GM23338 (cell line): ENCODE measurements around the gene NECAB3. TPM values are rescaled to one million over a fixed set of nuclear protein-coding genes. Genes with fewer than 3 reads are reported as not detected.

Experiments
- ATAC-seq: fragments of 200-7000 bp; cut with Tn5 transposase; 3 replicates; pipeline ENCODE4 v1.9.1; 2020
- DNase-seq: peaks from one replicate; pipeline ENCODE4 v3.0.0-alpha.2; 2015; ENCODE audit warnings: low spot score
- H2AFZ ChIP-seq: fragments of 200-600 bp; sonication (generic); 2 replicates; pipeline ENCODE4 v1.8.0; 2016; ENCODE audit warnings: antibody characterized with exemption, mild to moderate bottlenecking, moderate library complexity
- H3F3A ChIP-seq: fragments of 200-600 bp; sonication (generic); replicated peaks from 2 replicates; pipeline ENCODE4 v1.8.0; 2017; ENCODE audit warnings: antibody characterized with exemption, mixed run types, low read depth
- H3K27ac ChIP-seq: fragments of 200-600 bp; sonication (generic); 2 replicates; pipeline ENCODE4 v1.6.1; 2016; ENCODE audit warnings: low read depth
- H3K27me3 ChIP-seq: fragments of 200-600 bp; sonication (generic); 2 replicates; pipeline ENCODE4 v1.8.0; 2016; ENCODE audit warnings: mild to moderate bottlenecking, mixed run types, moderate library complexity; ENCODE audit not compliant: insufficient read depth
- H3K36me3 ChIP-seq: fragments of 200-600 bp; sonication (generic); 2 replicates; pipeline ENCODE4 v1.8.0; 2016; ENCODE audit warnings: mild to moderate bottlenecking; ENCODE audit not compliant: insufficient read depth
- H3K4me1 ChIP-seq: fragments of 200-600 bp; sonication (generic); 2 replicates; pipeline ENCODE4 v1.8.0; 2016; ENCODE audit warnings: mild to moderate bottlenecking, moderate library complexity; ENCODE audit not compliant: insufficient read depth
- H3K4me2 ChIP-seq: fragments of 200-600 bp; sonication (generic); 2 replicates; pipeline ENCODE4 v1.7.1; 2017; ENCODE audit warnings: mixed run types
- H3K4me3 ChIP-seq: fragments of 200-600 bp; sonication (generic); 2 replicates; pipeline ENCODE4 v1.6.1; 2016; ENCODE audit warnings: mixed run types
- H3K79me2 ChIP-seq: fragments of 200-600 bp; sonication (generic); replicated peaks from 2 replicates; pipeline ENCODE4 v1.8.0; 2017; ENCODE audit warnings: mild to moderate bottlenecking; ENCODE audit not compliant: insufficient read depth
- H3K9me2 ChIP-seq: fragments of 200-600 bp; sonication (generic); 2 replicates; pipeline ENCODE4 v1.8.0; 2017; ENCODE audit not compliant: insufficient read depth
- H4K20me1 ChIP-seq: fragments of 200-600 bp; sonication (generic); replicated peaks from 2 replicates; pipeline ENCODE4 v1.8.0; 2017; ENCODE audit warnings: mild to moderate bottlenecking; ENCODE audit not compliant: insufficient read depth
- H3K27ac Mint-ChIP-seq: 2 replicates; pipeline ENCODE4 v1.8.0; 2020; ENCODE audit warnings: inconsistent platforms, mild to moderate bottlenecking, moderate library complexity, mixed read lengths
- H3K27me3 Mint-ChIP-seq: 3 replicates; pipeline ENCODE4 v1.8.0; 2022; ENCODE audit warnings: low read depth, mild to moderate bottlenecking, moderate library complexity, mixed read lengths, inconsistent platforms; ENCODE audit not compliant: insufficient read depth, poor library complexity
- H3K36me3 Mint-ChIP-seq: 3 replicates; pipeline ENCODE4 v1.8.0; 2021; ENCODE audit warnings: low read depth, mild to moderate bottlenecking, inconsistent platforms, moderate library complexity, mixed read lengths
- H3K4me1 Mint-ChIP-seq: 3 replicates; pipeline ENCODE4 v1.8.0; 2020; ENCODE audit warnings: mild to moderate bottlenecking, inconsistent platforms, mixed read lengths
- H3K4me3 Mint-ChIP-seq: 3 replicates; pipeline ENCODE4 v1.8.0; 2021; ENCODE audit warnings: moderate library complexity, mild to moderate bottlenecking, inconsistent platforms, mixed read lengths
- H3K9me3 Mint-ChIP-seq: 3 replicates; pipeline ENCODE4 v1.8.0; 2020; ENCODE audit warnings: moderate library complexity, mild to moderate bottlenecking, inconsistent platforms, mixed read lengths
- CREB1 ChIP-seq: fragments of 250-450 bp; sonication (Bioruptor Pico); IDR thresholded peaks from 2 replicates; pipeline ENCODE4 v1.5.0; 2020; ENCODE audit warnings: low read depth, mild to moderate bottlenecking, moderate library complexity
- CTCF ChIP-seq, 2 experiments: fragments of 200-600 bp in 1 of 2; sonication (generic) in 1 of 2; conservative IDR thresholded peaks; 2 replicates each; pipeline versions ENCODE4 v1.5.1 to v1.6.1; 2016 to 2017; ENCODE audit warnings: antibody characterized with exemption in 2 of 2, low read depth in 2 of 2, mild to moderate bottlenecking in 2 of 2, moderate library complexity in 1 of 2
- ETS1 ChIP-seq: IDR thresholded peaks from 2 replicates; pipeline ENCODE4 v1.6.1; 2016; ENCODE audit warnings: antibody characterized with exemption
- EZH2 ChIP-seq: fragments of 200-600 bp; sonication (generic); IDR thresholded peaks from one replicate; pipeline ENCODE4 v1.8.0; 2017; ENCODE audit warnings: antibody characterized with exemption, mild to moderate bottlenecking, low read depth; ENCODE audit not compliant: unreplicated experiment
- EZH2phosphoT487 ChIP-seq: fragments of 200-600 bp; sonication (generic); IDR thresholded peaks from one replicate; pipeline ENCODE4 v1.8.1; 2018; ENCODE audit warnings: antibody characterized with exemption; ENCODE audit not compliant: unreplicated experiment
- JUNB ChIP-seq: IDR thresholded peaks from one replicate; pipeline ENCODE4 v1.6.1; 2016; ENCODE audit warnings: antibody characterized with exemption; ENCODE audit not compliant: unreplicated experiment
- NANOG ChIP-seq: IDR thresholded peaks from 2 replicates; pipeline ENCODE4 v1.6.1; 2016; ENCODE audit warnings: antibody characterized with exemption, borderline replicate concordance
- POLR2AphosphoS5 ChIP-seq: IDR thresholded peaks from 2 replicates; pipeline ENCODE4 v1.6.1; 2016; ENCODE audit warnings: antibody characterized with exemption, low read depth
- STAT1 ChIP-seq: IDR thresholded peaks from one replicate; pipeline ENCODE4 v1.6.1; 2016; ENCODE audit warnings: antibody characterized with exemption; ENCODE audit not compliant: unreplicated experiment
- ZNF114 ChIP-seq: fragments of 250-450 bp; sonication (Bioruptor Pico); IDR thresholded peaks from 2 replicates; pipeline ENCODE4 v1.5.0; 2020; ENCODE audit warnings: mild to moderate bottlenecking, moderate library complexity
- ZNF331 ChIP-seq: fragments of 250-450 bp; sonication (Bioruptor Pico); IDR thresholded peaks from 2 replicates; pipeline ENCODE4 v1.5.0; 2020; ENCODE audit warnings: low read depth, mild to moderate bottlenecking, moderate library complexity
- polyA plus RNA-seq: library from polyadenylated mRNA; unstranded; fragments of >200 nt; fragmentation: Nextera tagmentation; extraction: Ambion mirVana; gene quantifications from 2 replicates; pipeline ENCODE4 v1.2.1, GENCODE V29; 2016
- total RNA-seq: library from RNA; depleted of rRNA; stranded (reverse); fragments of >200 nt; shearing (Covaris generic); gene quantifications from 2 replicates; pipeline ENCODE4 v1.2.3, GENCODE V29; 2014
- TF ChIP-seq, protein P1 (sequence below): IDR thresholded peaks from one replicate; pipeline ENCODE4 v1.6.1; 2018; ENCODE audit warnings: antibody characterized with exemption; ENCODE audit not compliant: unreplicated experiment
- TF ChIP-seq, protein P2 (sequence below): fragments of 250-450 bp; sonication (Bioruptor Pico); IDR thresholded peaks from 2 replicates; pipeline ENCODE4 v1.5.0; 2020; ENCODE audit warnings: mild to moderate bottlenecking, moderate library complexity

Gene NECAB3
- total and polyA plus RNA-seq, 2 experiments from 2014 or later: 8.5 to 28.4 TPM

GRCh38 chr20:33685328-33686099, 11.3 kb upstream of the NECAB3 start:
- H3K4me1 Mint-ChIP-seq: peaks cover 26% of the 10 kb centered on the region

More at GRCh38 chr20:33685328-33686099, 11.3 kb upstream of the NECAB3 start:
- TF ChIP-seq EZH2 (no peak), JUNB (no peak), CREB1 (no peak), ETS1 (no peak), POLR2AphosphoS5 (no peak), ZNF331 (CRISPR knock-in tag) (no peak), CTCF (conservative IDR thresholded peaks at IDR 0.05; ENCODE audit: low read depth in 2 of 2) (no peak), STAT1 (no peak), EZH2phosphoT487 (no peak), NANOG (no peak), ZNF114 (CRISPR knock-in tag) (no peak)
- TF ChIP-seq, protein P1, sequence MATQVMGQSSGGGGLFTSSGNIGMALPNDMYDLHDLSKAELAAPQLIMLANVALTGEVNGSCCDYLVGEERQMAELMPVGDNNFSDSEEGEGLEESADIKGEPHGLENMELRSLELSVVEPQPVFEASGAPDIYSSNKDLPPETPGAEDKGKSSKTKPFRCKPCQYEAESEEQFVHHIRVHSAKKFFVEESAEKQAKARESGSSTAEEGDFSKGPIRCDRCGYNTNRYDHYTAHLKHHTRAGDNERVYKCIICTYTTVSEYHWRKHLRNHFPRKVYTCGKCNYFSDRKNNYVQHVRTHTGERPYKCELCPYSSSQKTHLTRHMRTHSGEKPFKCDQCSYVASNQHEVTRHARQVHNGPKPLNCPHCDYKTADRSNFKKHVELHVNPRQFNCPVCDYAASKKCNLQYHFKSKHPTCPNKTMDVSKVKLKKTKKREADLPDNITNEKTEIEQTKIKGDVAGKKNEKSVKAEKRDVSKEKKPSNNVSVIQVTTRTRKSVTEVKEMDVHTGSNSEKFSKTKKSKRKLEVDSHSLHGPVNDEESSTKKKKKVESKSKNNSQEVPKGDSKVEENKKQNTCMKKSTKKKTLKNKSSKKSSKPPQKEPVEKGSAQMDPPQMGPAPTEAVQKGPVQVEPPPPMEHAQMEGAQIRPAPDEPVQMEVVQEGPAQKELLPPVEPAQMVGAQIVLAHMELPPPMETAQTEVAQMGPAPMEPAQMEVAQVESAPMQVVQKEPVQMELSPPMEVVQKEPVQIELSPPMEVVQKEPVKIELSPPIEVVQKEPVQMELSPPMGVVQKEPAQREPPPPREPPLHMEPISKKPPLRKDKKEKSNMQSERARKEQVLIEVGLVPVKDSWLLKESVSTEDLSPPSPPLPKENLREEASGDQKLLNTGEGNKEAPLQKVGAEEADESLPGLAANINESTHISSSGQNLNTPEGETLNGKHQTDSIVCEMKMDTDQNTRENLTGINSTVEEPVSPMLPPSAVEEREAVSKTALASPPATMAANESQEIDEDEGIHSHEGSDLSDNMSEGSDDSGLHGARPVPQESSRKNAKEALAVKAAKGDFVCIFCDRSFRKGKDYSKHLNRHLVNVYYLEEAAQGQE: no peak
- TF ChIP-seq, protein P2, sequence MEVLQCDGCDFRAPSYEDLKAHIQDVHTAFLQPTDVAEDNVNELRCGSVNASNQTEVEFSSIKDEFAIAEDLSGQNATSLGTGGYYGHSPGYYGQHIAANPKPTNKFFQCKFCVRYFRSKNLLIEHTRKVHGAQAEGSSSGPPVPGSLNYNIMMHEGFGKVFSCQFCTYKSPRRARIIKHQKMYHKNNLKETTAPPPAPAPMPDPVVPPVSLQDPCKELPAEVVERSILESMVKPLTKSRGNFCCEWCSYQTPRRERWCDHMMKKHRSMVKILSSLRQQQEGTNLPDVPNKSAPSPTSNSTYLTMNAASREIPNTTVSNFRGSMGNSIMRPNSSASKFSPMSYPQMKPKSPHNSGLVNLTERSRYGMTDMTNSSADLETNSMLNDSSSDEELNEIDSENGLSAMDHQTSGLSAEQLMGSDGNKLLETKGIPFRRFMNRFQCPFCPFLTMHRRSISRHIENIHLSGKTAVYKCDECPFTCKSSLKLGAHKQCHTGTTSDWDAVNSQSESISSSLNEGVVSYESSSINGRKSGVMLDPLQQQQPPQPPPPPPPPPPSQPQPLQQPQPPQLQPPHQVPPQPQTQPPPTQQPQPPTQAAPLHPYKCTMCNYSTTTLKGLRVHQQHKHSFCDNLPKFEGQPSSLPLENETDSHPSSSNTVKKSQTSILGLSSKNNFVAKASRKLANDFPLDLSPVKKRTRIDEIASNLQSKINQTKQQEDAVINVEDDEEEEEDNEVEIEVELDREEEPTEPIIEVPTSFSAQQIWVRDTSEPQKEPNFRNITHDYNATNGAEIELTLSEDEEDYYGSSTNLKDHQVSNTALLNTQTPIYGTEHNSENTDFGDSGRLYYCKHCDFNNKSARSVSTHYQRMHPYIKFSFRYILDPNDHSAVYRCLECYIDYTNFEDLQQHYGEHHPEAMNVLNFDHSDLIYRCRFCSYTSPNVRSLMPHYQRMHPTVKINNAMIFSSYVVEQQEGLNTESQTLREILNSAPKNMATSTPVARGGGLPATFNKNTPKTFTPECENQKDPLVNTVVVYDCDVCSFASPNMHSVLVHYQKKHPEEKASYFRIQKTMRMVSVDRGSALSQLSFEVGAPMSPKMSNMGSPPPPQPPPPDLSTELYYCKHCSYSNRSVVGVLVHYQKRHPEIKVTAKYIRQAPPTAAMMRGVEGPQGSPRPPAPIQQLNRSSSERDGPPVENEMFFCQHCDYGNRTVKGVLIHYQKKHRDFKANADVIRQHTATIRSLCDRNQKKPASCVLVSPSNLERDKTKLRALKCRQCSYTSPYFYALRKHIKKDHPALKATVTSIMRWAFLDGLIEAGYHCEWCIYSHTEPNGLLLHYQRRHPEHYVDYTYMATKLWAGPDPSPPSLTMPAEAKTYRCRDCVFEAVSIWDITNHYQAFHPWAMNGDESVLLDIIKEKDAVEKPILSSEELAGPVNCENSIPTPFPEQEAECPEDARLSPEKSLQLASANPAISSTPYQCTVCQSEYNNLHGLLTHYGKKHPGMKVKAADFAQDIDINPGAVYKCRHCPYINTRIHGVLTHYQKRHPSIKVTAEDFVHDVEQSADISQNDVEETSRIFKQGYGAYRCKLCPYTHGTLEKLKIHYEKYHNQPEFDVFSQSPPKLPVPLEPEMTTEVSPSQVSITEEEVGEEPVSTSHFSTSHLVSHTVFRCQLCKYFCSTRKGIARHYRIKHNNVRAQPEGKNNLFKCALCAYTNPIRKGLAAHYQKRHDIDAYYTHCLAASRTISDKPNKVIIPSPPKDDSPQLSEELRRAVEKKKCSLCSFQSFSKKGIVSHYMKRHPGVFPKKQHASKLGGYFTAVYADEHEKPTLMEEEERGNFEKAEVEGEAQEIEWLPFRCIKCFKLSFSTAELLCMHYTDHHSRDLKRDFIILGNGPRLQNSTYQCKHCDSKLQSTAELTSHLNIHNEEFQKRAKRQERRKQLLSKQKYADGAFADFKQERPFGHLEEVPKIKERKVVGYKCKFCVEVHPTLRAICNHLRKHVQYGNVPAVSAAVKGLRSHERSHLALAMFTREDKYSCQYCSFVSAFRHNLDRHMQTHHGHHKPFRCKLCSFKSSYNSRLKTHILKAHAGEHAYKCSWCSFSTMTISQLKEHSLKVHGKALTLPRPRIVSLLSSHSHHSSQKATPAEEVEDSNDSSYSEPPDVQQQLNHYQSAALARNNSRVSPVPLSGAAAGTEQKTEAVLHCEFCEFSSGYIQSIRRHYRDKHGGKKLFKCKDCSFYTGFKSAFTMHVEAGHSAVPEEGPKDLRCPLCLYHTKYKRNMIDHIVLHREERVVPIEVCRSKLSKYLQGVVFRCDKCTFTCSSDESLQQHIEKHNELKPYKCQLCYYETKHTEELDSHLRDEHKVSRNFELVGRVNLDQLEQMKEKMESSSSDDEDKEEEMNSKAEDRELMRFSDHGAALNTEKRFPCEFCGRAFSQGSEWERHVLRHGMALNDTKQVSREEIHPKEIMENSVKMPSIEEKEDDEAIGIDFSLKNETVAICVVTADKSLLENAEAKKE (CRISPR knock-in tag): no peak
- Histone ChIP-seq H4K20me1 (peaks cover 25% of the 10 kb centered on the region; the same call in 1 of the 2 replicates), H3K79me2 (peaks cover 39% of the 10 kb centered on the region), H3K27me3 (no peaks in the 10 kb centered on the region), H2AFZ (no peak overlapping the region), H3K27ac (no peak overlapping the region), H3K4me3 (peak overlapping the region; percentile 88), H3K36me3 (no peaks in the 10 kb centered on the region), H3K9me2 (no peaks in the 10 kb centered on the region), H3K4me1 (peaks cover 10% of the 10 kb centered on the region; the same call in 1 of the 2 replicates), H3K4me2 (peak overlapping the region; percentile 98), H3F3A (0 out of 2 replicates have a peak, but pooled peaks cover 2% of the 10 kb centered on the region)
- ATAC-seq: peak; percentile 23
- H3K27ac Mint-ChIP-seq: peak overlapping the region; percentile 90
- H3K36me3 Mint-ChIP-seq: 0 out of 3 replicates have a peak, but pooled peaks cover 2% of the 10 kb centered on the region
- peak; percentile 64 for DNase-seq
- peaks cover 11% of the 10 kb centered on the region for H3K27me3 Mint-ChIP-seq
- H3K9me3 Mint-ChIP-seq: no peaks in the 10 kb centered on the region; the same call in 2 of the 3 replicates
- H3K4me3 Mint-ChIP-seq: peak overlapping the region; percentile 88
